PFSK-1 (cell line): ENCODE results near the gene CDH6.

Source experiments
- TAF1 ChIP-seq: IDR thresholded peaks from 2 replicates; pipeline ENCODE4 v1.6.1; 2012; ENCODE audit warnings: low read length, control low read depth, borderline replicate concordance; ENCODE audit not compliant: insufficient read depth
- TF ChIP-seq, protein P1 (sequence below), 2 experiments: IDR thresholded peaks; 2 replicates each; pipeline versions ENCODE4 v1.6.1 to v1.8.0; 2011 to 2012; ENCODE audit warnings: low read depth in 2 of 2, low read length in 2 of 2, control low read depth in 1 of 2, inconsistent platforms in 1 of 2, mild to moderate bottlenecking in 1 of 2, moderate library complexity in 1 of 2; ENCODE audit not compliant: insufficient read depth in 1 of 2

DNA sequence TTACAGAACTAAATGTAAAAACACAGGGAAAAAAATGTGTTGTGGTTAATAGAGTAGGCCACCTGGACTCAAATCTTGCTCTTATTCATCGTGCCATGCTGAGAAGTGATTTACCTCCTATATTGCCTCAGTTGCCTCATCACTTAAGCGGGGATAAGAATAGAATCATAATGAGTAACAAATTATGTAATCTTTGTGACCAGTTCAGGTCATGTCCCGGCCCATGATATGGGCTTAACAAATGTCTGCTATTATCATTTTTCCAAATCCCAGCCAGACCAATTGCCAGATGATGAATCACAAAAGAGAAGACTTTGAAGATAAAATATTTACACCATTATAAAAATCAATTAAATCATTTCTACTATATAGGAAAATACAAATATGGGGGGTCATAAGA is 89.8 kb downstream of the CDH6 start:
- TF ChIP-seq TAF1, result no peak
- TF ChIP-seq, protein P1, sequence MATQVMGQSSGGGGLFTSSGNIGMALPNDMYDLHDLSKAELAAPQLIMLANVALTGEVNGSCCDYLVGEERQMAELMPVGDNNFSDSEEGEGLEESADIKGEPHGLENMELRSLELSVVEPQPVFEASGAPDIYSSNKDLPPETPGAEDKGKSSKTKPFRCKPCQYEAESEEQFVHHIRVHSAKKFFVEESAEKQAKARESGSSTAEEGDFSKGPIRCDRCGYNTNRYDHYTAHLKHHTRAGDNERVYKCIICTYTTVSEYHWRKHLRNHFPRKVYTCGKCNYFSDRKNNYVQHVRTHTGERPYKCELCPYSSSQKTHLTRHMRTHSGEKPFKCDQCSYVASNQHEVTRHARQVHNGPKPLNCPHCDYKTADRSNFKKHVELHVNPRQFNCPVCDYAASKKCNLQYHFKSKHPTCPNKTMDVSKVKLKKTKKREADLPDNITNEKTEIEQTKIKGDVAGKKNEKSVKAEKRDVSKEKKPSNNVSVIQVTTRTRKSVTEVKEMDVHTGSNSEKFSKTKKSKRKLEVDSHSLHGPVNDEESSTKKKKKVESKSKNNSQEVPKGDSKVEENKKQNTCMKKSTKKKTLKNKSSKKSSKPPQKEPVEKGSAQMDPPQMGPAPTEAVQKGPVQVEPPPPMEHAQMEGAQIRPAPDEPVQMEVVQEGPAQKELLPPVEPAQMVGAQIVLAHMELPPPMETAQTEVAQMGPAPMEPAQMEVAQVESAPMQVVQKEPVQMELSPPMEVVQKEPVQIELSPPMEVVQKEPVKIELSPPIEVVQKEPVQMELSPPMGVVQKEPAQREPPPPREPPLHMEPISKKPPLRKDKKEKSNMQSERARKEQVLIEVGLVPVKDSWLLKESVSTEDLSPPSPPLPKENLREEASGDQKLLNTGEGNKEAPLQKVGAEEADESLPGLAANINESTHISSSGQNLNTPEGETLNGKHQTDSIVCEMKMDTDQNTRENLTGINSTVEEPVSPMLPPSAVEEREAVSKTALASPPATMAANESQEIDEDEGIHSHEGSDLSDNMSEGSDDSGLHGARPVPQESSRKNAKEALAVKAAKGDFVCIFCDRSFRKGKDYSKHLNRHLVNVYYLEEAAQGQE (IDR thresholded peaks at IDR 0.05; ENCODE audit: insufficient read depth in 1 of 2, low read depth in 2 of 2, low read length in 2 of 2), result no peak
